Central memory CD8-positive, alpha-beta T cell (primary cell): ENCODE data around the gene EPM2A.
"Not testable (repeated sequence)": the region's sequence is repeated elsewhere in the genome, so short reads cannot be mapped to it uniquely, and the experiment has no call there.

Source experiments
- ATAC-seq: fragments of 150-1000 bp; cut with Tn5 transposase; replicated peaks from 2 replicates; pipeline ENCODE4 v1.10.0; 2022; ENCODE audit warnings: mild to moderate bottlenecking, moderate FRiP score, moderate number of reproducible peaks; ENCODE audit not compliant: poor library complexity, severe bottlenecking; ENCODE audit errors: extremely low read depth
- DNase-seq, 2 donors: peaks; one replicate each; pipeline ENCODE4 v3.0.0; 2021; ENCODE audit warnings: low spot score in 2 of 2
- H3K27ac Mint-ChIP-seq: one replicate; pipeline ENCODE4 v1.8.0; 2022; ENCODE audit warnings: low read depth, mild to moderate bottlenecking, moderate library complexity, mixed read lengths
- H3K27me3 Mint-ChIP-seq: one replicate; pipeline ENCODE4 v1.8.0; 2022; ENCODE audit warnings: mixed read lengths
- H3K36me3 Mint-ChIP-seq: one replicate; pipeline ENCODE4 v1.8.0; 2022; ENCODE audit warnings: mild to moderate bottlenecking, moderate library complexity, mixed read lengths; ENCODE audit not compliant: insufficient read depth
- H3K4me1 Mint-ChIP-seq: one replicate; pipeline ENCODE4 v1.8.0; 2022; ENCODE audit warnings: mixed read lengths
- H3K4me3 Mint-ChIP-seq: one replicate; pipeline ENCODE4 v1.8.0; 2022; ENCODE audit warnings: mild to moderate bottlenecking, moderate library complexity, mixed read lengths
- H3K9me3 Mint-ChIP-seq: one replicate; pipeline ENCODE4 v1.8.0; 2022; ENCODE audit warnings: mixed read lengths

The EPM2A gene

DNA sequence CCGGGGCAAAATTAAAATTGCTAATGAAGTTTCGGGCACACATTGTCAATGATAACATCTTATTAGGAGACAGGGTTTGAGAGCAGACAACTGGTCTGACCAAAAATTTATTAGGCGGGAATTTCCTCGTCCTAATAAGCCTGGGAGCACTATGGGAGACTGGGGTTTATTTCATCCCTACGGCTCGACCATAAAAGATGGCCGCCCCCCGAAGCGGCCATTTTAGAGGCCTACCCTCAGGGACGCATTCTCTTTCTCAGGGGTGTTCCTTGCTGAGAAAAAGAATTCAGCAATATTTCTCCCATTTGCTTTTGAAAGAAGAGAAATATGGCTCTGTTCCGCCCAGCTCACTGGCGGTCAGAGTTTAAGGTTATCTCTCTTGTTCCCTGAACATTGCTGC lies 37.9 kb downstream of the EPM2A start:
- ATAC-seq, H3K9me3 Mint-ChIP-seq, DNase-seq, H3K27me3 Mint-ChIP-seq, H3K27ac Mint-ChIP-seq, H3K36me3 Mint-ChIP-seq, H3K4me1 Mint-ChIP-seq, H3K4me3 Mint-ChIP-seq: not testable (repeated sequence)

DNA sequence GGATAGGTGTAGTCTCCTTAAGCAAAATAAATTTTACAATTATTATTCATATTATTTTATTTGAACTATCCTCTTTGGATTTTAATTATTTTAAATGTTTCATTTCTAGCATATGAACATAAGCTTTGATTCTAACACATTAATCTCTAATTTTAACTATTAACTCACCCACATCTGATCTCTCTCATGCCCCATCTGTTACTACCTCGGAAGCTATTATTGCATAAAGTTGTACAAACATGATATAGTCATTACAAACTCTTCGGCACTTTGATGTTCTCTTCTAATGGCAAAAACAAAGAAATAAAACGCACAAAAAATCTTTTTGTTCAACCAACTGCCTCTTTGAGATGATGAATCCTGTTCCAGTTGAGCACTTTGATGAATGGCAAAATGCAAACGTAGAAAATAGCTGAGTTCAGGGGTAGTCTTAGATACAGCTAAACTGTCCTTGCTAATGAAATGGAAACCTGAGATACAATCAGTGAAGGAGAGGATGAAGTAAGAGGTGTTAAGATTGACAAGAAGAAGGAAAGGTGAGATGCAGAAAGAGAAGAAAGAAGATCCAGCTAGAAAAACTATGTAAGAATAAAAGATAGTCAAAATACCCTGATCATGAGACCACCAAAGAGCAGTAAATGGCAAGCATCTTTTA lies 41.1 kb downstream of the EPM2A start:
- H3K36me3 Mint-ChIP-seq, result no peaks in the 10 kb centered on the region
- H3K27ac Mint-ChIP-seq, result no peak overlapping the region
- DNase-seq (no peak), ATAC-seq (no peak)
- no peaks in the 10 kb centered on the region for H3K9me3 Mint-ChIP-seq
- no peaks in the 10 kb centered on the region for H3K4me1 Mint-ChIP-seq
- H3K4me3 Mint-ChIP-seq, result no peak overlapping the region
- H3K27me3 Mint-ChIP-seq, result no peaks in the 10 kb centered on the region

DNA sequence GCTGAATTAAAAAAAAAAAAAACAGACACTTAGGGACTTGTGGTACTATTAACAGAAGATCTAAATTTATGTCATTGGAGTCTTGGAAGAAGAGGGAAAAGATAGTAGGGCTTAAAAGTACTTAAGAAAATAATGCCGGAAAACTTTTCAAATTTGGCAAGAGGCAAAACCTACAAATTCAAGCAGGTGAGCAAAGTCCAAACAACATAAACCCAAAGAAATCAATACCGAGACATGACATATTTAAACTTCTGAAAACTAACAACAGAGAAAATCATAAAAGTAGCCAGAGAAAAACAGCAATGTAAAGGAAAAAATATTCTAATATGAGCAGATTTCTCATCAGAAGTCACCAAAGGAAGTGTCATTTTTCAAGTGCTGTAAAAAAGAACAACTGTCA lies 44.4 kb downstream of the EPM2A start:
- H3K4me3 Mint-ChIP-seq, result no peak overlapping the region
- H3K4me1 Mint-ChIP-seq, result peaks cover 6% of the 10 kb centered on the region
- no peaks in the 10 kb centered on the region for H3K9me3 Mint-ChIP-seq
- H3K27me3 Mint-ChIP-seq, result no peaks in the 10 kb centered on the region
- DNase-seq, result no peak
- no peak overlapping the region for H3K27ac Mint-ChIP-seq
- H3K36me3 Mint-ChIP-seq, result no peaks in the 10 kb centered on the region
- ATAC-seq, result no peak

DNA sequence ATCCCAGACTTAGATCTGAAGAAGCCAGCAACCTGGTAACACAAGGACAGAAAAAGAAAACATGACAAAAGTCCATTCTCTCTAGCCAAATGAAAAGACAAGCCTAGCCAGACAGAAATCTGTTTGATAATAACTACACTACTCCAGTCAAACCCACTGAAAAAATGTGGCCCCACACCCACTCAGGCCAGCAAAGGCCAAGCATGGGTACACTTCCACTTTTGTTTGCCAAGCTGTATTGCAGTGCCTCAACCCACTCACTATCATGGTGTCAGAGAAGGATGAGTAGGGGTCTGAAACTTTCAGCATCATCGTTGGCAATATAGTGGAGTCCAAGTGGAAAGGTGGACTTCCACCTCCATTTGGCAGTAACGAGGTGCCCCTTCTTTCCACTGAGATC lies 45.8 kb downstream of the EPM2A start:
- Mint-ChIP-seq H3K9me3 (no peaks in the 10 kb centered on the region), H3K27me3 (no peaks in the 10 kb centered on the region), H3K4me3 (no peak overlapping the region), H3K4me1 (peaks cover 6% of the 10 kb centered on the region), H3K27ac (no peak overlapping the region), H3K36me3 (no peaks in the 10 kb centered on the region)
- DNase-seq (no peak), ATAC-seq (no peak)

DNA sequence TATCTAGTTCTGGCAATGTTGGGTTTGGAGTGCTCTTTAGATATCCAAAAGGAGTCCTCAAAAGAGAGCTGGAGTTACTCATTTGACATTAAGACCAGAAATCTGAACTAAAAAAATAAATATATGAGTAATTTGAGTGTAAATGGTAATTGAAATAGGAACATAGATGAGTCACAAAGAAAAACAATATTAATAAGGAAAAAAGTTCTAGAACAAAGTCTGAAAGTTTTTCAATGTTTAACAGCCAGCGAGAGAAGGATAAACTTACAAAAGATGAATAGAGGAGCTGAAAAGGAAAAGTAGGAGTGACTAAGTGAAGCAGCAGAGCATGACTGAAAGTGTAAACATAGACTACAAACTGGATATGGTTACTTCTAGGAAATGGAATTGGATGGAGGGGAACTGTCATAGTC lies 46.8 kb downstream of the EPM2A start:
- peaks cover 6% of the 10 kb centered on the region for H3K4me1 Mint-ChIP-seq

DNA sequence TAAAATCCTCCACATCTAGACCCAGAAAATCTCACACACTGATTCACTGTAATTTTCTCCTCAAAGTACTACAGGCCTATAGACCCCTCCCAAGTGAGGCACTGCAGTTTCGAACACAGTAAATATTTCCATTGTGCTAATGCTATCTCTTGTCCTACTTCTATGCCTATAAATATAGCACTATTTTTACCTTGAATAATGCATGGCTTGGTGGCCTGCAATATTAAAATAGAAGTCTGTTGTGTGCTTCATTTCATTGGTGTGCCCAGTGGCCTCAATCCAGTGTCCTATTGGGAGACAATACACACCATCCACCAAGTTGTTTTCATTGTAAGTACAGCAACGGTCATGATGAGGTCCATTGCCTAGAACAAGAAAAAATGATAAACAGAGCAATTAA lies 49.4 kb downstream of the EPM2A start:
- Mint-ChIP-seq H3K27me3 (no peaks in the 10 kb centered on the region), H3K36me3 (peaks cover 5% of the 10 kb centered on the region), H3K9me3 (peaks cover 8% of the 10 kb centered on the region), H3K27ac (no peak overlapping the region), H3K4me1 (peaks cover 6% of the 10 kb centered on the region), H3K4me3 (no peak overlapping the region)
- ATAC-seq, result no peak
- no peak for DNase-seq

More for the DNA sequence above, 46.8 kb downstream of the EPM2A start:
- no peaks in the 10 kb centered on the region for H3K27me3 Mint-ChIP-seq
- no peaks in the 10 kb centered on the region for H3K9me3 Mint-ChIP-seq
- peaks cover 1% of the 10 kb centered on the region for H3K36me3 Mint-ChIP-seq
- no peak overlapping the region for H3K4me3 Mint-ChIP-seq
- no peak for ATAC-seq
- no peak for DNase-seq
- no peak overlapping the region for H3K27ac Mint-ChIP-seq

DNA sequence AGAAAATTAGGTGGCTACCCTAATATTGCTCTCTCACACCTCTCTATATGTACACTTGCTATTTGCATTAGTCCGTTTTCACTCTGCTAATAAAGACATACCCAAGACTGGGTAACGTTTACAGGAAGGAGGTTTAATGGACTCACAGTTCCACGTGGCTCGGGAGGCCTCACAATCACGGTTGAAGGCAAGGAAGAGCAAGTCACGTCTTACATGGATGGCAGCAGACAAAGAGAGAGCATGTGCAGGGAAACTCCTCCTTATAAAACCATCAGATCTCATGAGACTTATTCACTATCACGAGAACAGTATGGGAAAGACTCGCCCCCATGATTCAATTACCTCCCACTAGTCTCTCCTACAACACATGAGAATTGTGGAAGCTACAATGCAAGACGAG lies 53.4 kb downstream of the EPM2A start:
- H3K27ac Mint-ChIP-seq, result no peak overlapping the region
- no peak for ATAC-seq
- peaks cover 8% of the 10 kb centered on the region for H3K9me3 Mint-ChIP-seq
- DNase-seq, result no peak
- peaks cover 5% of the 10 kb centered on the region for H3K36me3 Mint-ChIP-seq
- no peaks in the 10 kb centered on the region for H3K27me3 Mint-ChIP-seq
- H3K4me1 Mint-ChIP-seq, result no peaks in the 10 kb centered on the region
- no peak overlapping the region for H3K4me3 Mint-ChIP-seq

DNA sequence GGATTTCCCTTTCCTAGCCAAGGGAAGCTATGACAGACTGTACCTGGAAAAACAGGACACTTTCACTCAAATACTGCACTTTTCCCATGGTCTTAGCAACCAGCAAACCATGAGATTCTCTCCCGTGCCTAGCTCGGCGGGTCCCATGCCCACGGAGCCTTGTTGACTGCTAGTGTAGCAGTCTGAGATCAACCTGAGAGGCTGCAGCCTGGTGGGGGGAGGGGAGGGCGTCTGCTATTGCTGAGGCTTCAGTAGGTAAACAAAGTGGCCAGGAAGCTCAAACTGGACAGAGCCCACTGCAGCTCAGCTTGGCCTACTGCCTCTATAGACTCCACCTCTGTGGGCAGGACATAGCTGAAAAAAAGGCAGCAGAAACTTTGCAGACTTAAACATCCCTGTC lies 61.8 kb downstream of the EPM2A start:
- H3K4me3 Mint-ChIP-seq, result no peak overlapping the region
- H3K36me3 Mint-ChIP-seq, result no peaks in the 10 kb centered on the region
- H3K4me1 Mint-ChIP-seq, result peaks cover 12% of the 10 kb centered on the region
- no peak for ATAC-seq
- H3K27me3 Mint-ChIP-seq, result no peaks in the 10 kb centered on the region
- no peak for DNase-seq
- no peak overlapping the region for H3K27ac Mint-ChIP-seq
- H3K9me3 Mint-ChIP-seq, result no peaks in the 10 kb centered on the region

DNA sequence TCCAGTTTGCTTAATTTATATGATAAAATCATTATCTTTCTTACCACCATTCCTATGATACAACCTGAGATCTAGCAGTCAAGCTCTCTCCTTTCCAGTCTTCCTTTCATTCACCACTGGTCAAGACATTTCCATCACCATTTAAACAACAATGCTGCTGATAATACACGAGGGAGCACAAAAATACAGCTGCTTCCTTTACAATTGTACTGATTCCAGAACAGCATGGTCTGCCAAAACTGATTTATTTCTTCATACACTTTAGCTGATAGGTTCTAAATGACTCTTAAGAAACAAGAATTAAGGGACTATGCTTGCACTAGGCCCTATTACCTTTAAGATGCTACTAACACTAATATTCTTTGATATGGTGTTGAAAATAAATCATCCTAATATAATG lies 65.0 kb downstream of the EPM2A start:
- Mint-ChIP-seq H3K4me1 (peaks cover 8% of the 10 kb centered on the region), H3K27ac (no peak overlapping the region), H3K9me3 (no peaks in the 10 kb centered on the region), H3K4me3 (no peak overlapping the region), H3K27me3 (no peaks in the 10 kb centered on the region), H3K36me3 (no peaks in the 10 kb centered on the region)
- ATAC-seq, result no peak
- no peak for DNase-seq

DNA sequence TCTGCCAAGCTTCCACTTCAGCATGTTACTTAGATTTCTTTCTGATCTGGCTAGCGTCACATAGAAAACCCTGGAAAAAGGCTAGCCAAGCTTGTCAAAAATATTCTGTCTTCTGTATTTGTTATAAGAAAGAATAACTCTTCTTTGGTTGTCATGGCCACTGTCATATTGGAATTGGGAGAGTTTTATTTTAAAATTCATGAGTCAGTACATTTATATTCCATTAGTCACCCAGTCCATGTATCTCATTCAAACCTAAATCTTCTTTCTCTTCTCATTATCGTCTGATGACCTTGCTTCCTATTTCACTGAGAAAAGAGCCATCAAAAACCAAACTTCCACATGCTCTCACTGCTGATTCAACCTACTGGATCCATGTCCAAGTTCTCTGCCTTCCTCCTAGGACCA lies 65.7 kb downstream of the EPM2A start:
- H3K27me3 Mint-ChIP-seq, result no peaks in the 10 kb centered on the region
- peaks cover 6% of the 10 kb centered on the region for H3K4me1 Mint-ChIP-seq
- no peaks in the 10 kb centered on the region for H3K9me3 Mint-ChIP-seq
- no peak overlapping the region for H3K4me3 Mint-ChIP-seq
- no peak for ATAC-seq
- H3K36me3 Mint-ChIP-seq, result no peaks in the 10 kb centered on the region
- no peak overlapping the region for H3K27ac Mint-ChIP-seq
- DNase-seq, result no peak

DNA sequence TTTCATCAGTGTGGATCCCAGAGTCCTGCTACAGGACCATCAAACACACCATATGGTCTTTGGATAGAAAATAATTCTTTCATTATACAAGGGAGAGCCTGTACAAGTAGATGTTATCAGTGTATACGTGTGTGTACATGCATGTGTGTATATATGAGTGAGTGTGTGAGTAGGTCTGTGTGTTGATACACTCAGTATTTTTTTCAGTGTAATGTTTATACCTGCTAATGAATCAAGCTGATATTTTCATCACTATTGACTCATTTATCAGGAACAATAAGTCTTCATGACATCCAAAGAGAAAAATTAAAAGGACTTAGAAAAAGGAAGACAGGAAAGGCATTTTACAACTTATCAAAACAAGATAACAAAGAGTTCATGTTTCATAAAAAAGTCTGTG lies 66.5 kb downstream of the EPM2A start:
- no peaks in the 10 kb centered on the region for H3K36me3 Mint-ChIP-seq
- peaks cover under 1% of the 10 kb centered on the region for H3K4me1 Mint-ChIP-seq
- H3K27me3 Mint-ChIP-seq, result no peaks in the 10 kb centered on the region
- H3K4me3 Mint-ChIP-seq, result no peak overlapping the region
- no peaks in the 10 kb centered on the region for H3K9me3 Mint-ChIP-seq
- H3K27ac Mint-ChIP-seq, result no peak overlapping the region
- DNase-seq (no peak), ATAC-seq (no peak)

DNA sequence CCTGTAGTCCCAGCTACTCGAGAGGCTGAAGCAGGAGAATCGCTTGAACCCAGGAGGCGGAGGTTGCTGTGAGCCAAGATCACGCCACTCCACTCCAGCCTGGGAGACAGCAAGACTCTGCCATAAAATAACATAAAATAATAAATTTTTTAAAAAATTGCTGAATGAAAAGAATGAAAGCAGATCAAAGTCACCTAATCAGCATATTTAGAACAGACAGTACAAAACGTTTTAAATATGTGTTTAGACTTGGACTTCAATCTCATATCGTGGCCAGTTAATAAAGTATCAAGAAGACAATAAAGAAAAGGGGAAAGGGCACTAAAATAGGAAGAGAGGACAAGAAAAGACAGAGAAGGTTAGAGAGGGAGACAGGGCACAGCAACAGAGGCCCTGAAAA lies 74.6 kb downstream of the EPM2A start:
- H3K27me3 Mint-ChIP-seq, result no peaks in the 10 kb centered on the region

DNA sequence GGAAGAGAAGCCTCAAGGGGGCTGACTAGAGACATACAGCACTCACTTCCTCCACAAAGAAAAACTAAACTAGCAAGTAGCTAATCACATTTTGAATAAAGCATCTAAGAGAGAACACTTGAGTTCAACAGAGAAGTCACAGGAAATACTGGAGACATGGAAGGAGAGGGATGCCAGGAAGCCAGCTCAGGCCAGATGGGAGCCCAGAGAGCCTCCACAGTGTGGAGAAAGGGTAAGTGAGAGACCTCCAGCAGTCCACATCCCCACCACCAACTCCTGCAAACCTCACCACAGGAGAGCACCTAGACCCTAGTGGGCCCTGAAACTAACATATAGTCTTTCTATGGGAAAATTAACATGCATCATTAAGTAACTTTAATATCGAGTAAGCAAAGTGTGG lies 79.2 kb downstream of the EPM2A start:
- ATAC-seq (no peak), DNase-seq (no peak)
- Mint-ChIP-seq H3K36me3 (peaks cover 2% of the 10 kb centered on the region), H3K4me3 (no peak overlapping the region), H3K9me3 (no peaks in the 10 kb centered on the region), H3K4me1 (no peaks in the 10 kb centered on the region), H3K27ac (no peak overlapping the region), H3K27me3 (no peaks in the 10 kb centered on the region)

More for the DNA sequence above, 74.6 kb downstream of the EPM2A start:
- ATAC-seq (no peak), DNase-seq (no peak)
- H3K9me3 Mint-ChIP-seq, result no peaks in the 10 kb centered on the region
- H3K4me1 Mint-ChIP-seq, result no peaks in the 10 kb centered on the region
- no peak overlapping the region for H3K27ac Mint-ChIP-seq
- H3K4me3 Mint-ChIP-seq, result no peak overlapping the region
- H3K36me3 Mint-ChIP-seq, result peaks cover 2% of the 10 kb centered on the region

DNA sequence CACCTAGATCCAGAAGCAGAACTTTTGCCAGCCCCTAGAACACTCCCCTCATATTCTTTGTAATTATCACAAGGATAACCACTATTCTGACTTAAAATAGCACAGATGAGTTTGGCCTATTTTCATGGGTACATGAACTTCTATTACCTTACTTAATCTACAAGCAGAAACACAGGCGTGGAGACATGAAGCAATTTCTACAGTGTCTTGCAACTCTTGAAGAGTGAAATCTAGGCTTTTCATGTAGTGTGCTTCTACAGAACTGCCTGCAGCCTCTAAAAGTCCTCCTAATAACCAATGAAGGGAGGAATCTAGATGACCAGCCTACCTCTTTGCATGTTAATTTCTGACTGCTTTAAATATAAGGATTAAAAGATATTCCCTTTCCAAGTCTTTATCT lies 82.7 kb downstream of the EPM2A start:
- Mint-ChIP-seq H3K27me3 (no peaks in the 10 kb centered on the region), H3K4me3 (no peak overlapping the region), H3K27ac (no peak overlapping the region), H3K4me1 (no peaks in the 10 kb centered on the region), H3K36me3 (peaks cover 2% of the 10 kb centered on the region), H3K9me3 (no peaks in the 10 kb centered on the region)
- no peak for DNase-seq
- no peak for ATAC-seq
